Activated T-helper 1 cell treated with anti-CD3 and anti-CD28 coated beads, Interleukin-2, amount 50 U/mL, for 16 hours (primary cell): Measurements from ENCODE around the gene L2HGDH.
A peak's percentile ranks its signal among the peaks of the same experiment; 100 is the strongest.
"Not testable (repeated sequence)": the region's sequence is repeated elsewhere in the genome, so short reads cannot be mapped to it uniquely, and the experiment has no call there.

Experiments
- DNase-seq, 2 donors: peaks; one replicate each; pipeline ENCODE4 v3.0.0-alpha.2; 2020; ENCODE audit warnings: low read depth in 1 of 2, low spot score in 1 of 2

L2HGDH gene

GRCh38 chr14:50340045-50340444 is 28.0 kb upstream of the L2HGDH start:
- no peak for DNase-seq

GRCh38 chr14:50339178-50339804 is 27.3 kb upstream of the L2HGDH start:
- no peak for DNase-seq

GRCh38 chr14:50338587-50338986 is 26.6 kb upstream of the L2HGDH start:
- DNase-seq = no peak

- DNase-seq = no peak
These were observed 24.2 kb upstream of the L2HGDH start for GRCh38 chr14:50335989-50336824.

GRCh38 chr14:50335389-50335788 is 23.4 kb upstream of the L2HGDH start:
- DNase-seq = no peak

GRCh38 chr14:50334211-50334610 is 22.2 kb upstream of the L2HGDH start:
- no peak for DNase-seq

GRCh38 chr14:50333014-50333509 is 21.0 kb upstream of the L2HGDH start:
- no peak for DNase-seq

- no peak for DNase-seq
These were observed 19.6 kb upstream of the L2HGDH start for GRCh38 chr14:50331596-50331995.

GRCh38 chr14:50321009-50321660 is 9.1 kb upstream of the L2HGDH start:
- DNase-seq = peak; percentile 19 to 52

GRCh38 chr14:50320283-50320682 is 8.3 kb upstream of the L2HGDH start:
- DNase-seq = no peak

GRCh38 chr14:50319721-50320120 is 7.7 kb upstream of the L2HGDH start:
- no peak for DNase-seq

GRCh38 chr14:50319293-50319692 is 7.3 kb upstream of the L2HGDH start:
- DNase-seq = no peak

- DNase-seq = no peak
These were observed 6.1 kb upstream of the L2HGDH start for GRCh38 chr14:50318031-50318626.

GRCh38 chr14:50314098-50314497 is 2.1 kb upstream of the L2HGDH start:
- DNase-seq = not testable (repeated sequence)

- DNase-seq = no peak
These were observed 665 bp upstream of the L2HGDH start for GRCh38 chr14:50312734-50313054.

- DNase-seq = no peak
These were observed 575 bp downstream of the L2HGDH start for GRCh38 chr14:50311337-50311971.

- no peak for DNase-seq
These were observed 1.6 kb downstream of the L2HGDH start for GRCh38 chr14:50310445-50310844.

- DNase-seq = no peak
These were observed 3.6 kb downstream of the L2HGDH start for GRCh38 chr14:50308363-50308915.

GRCh38 chr14:50303744-50304471 is 8.1 kb downstream of the L2HGDH start:
- DNase-seq = no peak

- DNase-seq = no peak
These were observed 10.1 kb downstream of the L2HGDH start for GRCh38 chr14:50301914-50302313.
